Hematopoietic multipotent progenitor cell (in vitro differentiated cells): ENCODE results near the gene KNCN. TPM values are rescaled to one million over a fixed set of nuclear protein-coding genes. Genes with fewer than 3 reads are reported as not detected.

Experiments
- DNase-seq, 3 donors: peaks; one replicate each; pipeline ENCODE4 v3.0.0-alpha.2; 2011 to 2015; ENCODE audit warnings: low read depth in 2 of 3, low spot score in 2 of 3
- total RNA-seq: library from RNA; depleted of rRNA; stranded (reverse); fragments of >200 nt; gene quantifications from one replicate; pipeline ENCODE4 v1.2.3, GENCODE V29; 2012

Gene KNCN
- total RNA-seq, 1 donor = not detected

- no peak for DNase-seq
These were observed 41.0 kb downstream of the KNCN start for GRCh38 chr1:46510341-46510997.

- no peak for DNase-seq
These were observed 42.7 kb downstream of the KNCN start for GRCh38 chr1:46508757-46509156.

- DNase-seq = no peak
These were observed 44.8 kb downstream of the KNCN start for GRCh38 chr1:46506470-46507219.

GRCh38 chr1:46503421-46503820, 48.0 kb downstream of the KNCN start:
- DNase-seq = no peak

- DNase-seq = no peak
These were observed 49.9 kb downstream of the KNCN start for GRCh38 chr1:46501528-46501927.

GRCh38 chr1:46497665-46498064, 53.8 kb downstream of the KNCN start:
- no peak for DNase-seq

- no peak for DNase-seq
These were observed 54.4 kb downstream of the KNCN start for GRCh38 chr1:46497020-46497419.

GRCh38 chr1:46496505-46496904, 54.9 kb downstream of the KNCN start:
- DNase-seq = no peak

- DNase-seq = no peak
These were observed 55.7 kb downstream of the KNCN start for GRCh38 chr1:46495778-46496177.

Other genes with a start within 250 kb of the KNCN start
- 96.7 TPM for gene LRRC41, start 248.0 kb downstream of the KNCN start, total RNA-seq
- 233 TPM for gene UQCRH, start 247.9 kb downstream of the KNCN start, total RNA-seq
- 34.7 TPM for gene NSUN4, start 210.8 kb downstream of the KNCN start, total RNA-seq
- 14.8 TPM for gene FAAH, start 157.3 kb downstream of the KNCN start, total RNA-seq
- gene DMBX1, start 61.8 kb downstream of the KNCN start, total RNA-seq = not detected
- 17.2 TPM for gene MKNK1, start 52.6 kb upstream of the KNCN start, total RNA-seq
- 17.5 TPM for gene MOB3C, start 65.2 kb upstream of the KNCN start, total RNA-seq
- 24.5 TPM for gene ATPAF1, start 116.7 kb upstream of the KNCN start, total RNA-seq
- gene TEX38, start 120.2 kb upstream of the KNCN start, total RNA-seq = not detected
- 29.6 TPM for gene EFCAB14, start 167.5 kb upstream of the KNCN start, total RNA-seq
- gene CYP4B1, start 247.4 kb upstream of the KNCN start, total RNA-seq = not detected